Cardiac ventricle fibroblast (primary cell): ENCODE measurements around the gene SLC30A7. TPM values are rescaled to one million over a fixed set of nuclear protein-coding genes. Genes with fewer than 3 reads are reported as not detected.

Experiments used
- total RNA-seq: library from RNA; depleted of rRNA; stranded (reverse); fragments of >200 nt; gene quantifications from 2 replicates; pipeline ENCODE4 v1.2.3, GENCODE V29; 2015

Gene SLC30A7
- total RNA-seq, result 22.3 and 22.6 TPM in 2 replicates

GRCh38 chr1:100895540-100896480, at the start of gene SLC30A7:
Gene SLC30A7 (plus strand): TSS chr1:100896090. CDS start chr1:100896263, 173 bp downstream.

GRCh38 chr1:100894603-100895539, 1.0 kb upstream of the SLC30A7 start, which contains the start of gene EXTL2:
Gene EXTL2 (minus strand): TSS chr1:100894842. CDS start chr1:100888757, 6,085 bp downstream.

GRCh38 chr1:101025657-101026429, 130.0 kb downstream of the SLC30A7 start, which contains the start of gene DPH5:
Gene DPH5 (minus strand): TSS chr1:101025784. CDS start chr1:101025443, 341 bp downstream.

Other genes with a start within 250 kb of the SLC30A7 start
- 15.0 and 18.8 TPM in 2 replicates for gene VCAM1, start 176.3 kb upstream of the SLC30A7 start, total RNA-seq
- 19.5 and 19.9 TPM in 2 replicates for gene EXTL2, start 1.2 kb upstream of the SLC30A7 start, total RNA-seq
- gene DPH5, start 129.7 kb downstream of the SLC30A7 start, total RNA-seq, result 29.6 and 36.3 TPM in 2 replicates